ENCODE results near the gene TUBB2B. TPM values are rescaled to one million over a fixed set of nuclear protein-coding genes. Genes with fewer than 3 reads are reported as not detected.

Gene TUBB2B
- total and polyA plus RNA-seq, 2 experiments from 2014 or later, result 355 to 794 TPM

DNA sequence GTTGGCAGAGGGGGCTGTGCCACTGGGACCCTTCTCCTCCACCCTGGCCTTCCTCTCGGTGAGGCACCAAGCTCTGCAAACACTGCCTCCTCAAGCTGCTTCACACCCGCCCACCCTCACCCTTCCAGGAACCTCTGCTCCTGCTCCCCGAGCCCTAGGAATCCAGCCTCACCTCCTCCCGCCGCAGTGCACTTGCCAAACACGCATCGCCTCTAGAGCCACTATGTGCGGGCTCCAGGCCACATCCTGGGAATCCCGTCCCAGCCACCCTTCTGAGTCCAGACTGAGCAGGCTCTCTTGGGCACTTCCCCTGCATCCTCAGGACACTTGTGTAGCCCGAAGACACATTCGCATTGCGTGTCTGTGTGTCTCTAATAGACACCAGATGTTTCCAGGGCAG, 49.8 kb upstream of the TUBB2B start:
- H4K20me1 ChIP-seq (replicated peaks; ENCODE audit: insufficient read depth), result no peaks in the 10 kb centered on the region; the same call in 1 of the 2 replicates
- H3K36me3 ChIP-seq (ENCODE audit: insufficient read depth), result peaks cover 3% of the 10 kb centered on the region; the same call in 1 of the 2 replicates
- H3K27me3 ChIP-seq (ENCODE audit: insufficient read depth), result no peaks in the 10 kb centered on the region
- H2AFZ ChIP-seq, result no peak overlapping the region
- TF ChIP-seq, protein P1, sequence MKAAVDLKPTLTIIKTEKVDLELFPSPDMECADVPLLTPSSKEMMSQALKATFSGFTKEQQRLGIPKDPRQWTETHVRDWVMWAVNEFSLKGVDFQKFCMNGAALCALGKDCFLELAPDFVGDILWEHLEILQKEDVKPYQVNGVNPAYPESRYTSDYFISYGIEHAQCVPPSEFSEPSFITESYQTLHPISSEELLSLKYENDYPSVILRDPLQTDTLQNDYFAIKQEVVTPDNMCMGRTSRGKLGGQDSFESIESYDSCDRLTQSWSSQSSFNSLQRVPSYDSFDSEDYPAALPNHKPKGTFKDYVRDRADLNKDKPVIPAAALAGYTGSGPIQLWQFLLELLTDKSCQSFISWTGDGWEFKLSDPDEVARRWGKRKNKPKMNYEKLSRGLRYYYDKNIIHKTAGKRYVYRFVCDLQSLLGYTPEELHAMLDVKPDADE (IDR thresholded peaks at IDR 0.05), result no peak
- TF ChIP-seq EZH2phosphoT487 (IDR thresholded peaks at IDR 0.05; ENCODE audit: unreplicated experiment) (no peak), NANOG (IDR thresholded peaks at IDR 0.05; ENCODE audit: borderline replicate concordance) (no peak), JUNB (IDR thresholded peaks at IDR 0.05; ENCODE audit: unreplicated experiment) (no peak), ZNF331 (CRISPR knock-in tag; IDR thresholded peaks at IDR 0.05; ENCODE audit: low read depth) (no peak), CREB1 (CRISPR knock-in tag; IDR thresholded peaks at IDR 0.05; ENCODE audit: low read depth) (no peak), ZNF114 (CRISPR knock-in tag; IDR thresholded peaks at IDR 0.05) (no peak), EZH2 (IDR thresholded peaks at IDR 0.05; ENCODE audit: low read depth, unreplicated experiment) (no peak), POLR2AphosphoS5 (IDR thresholded peaks at IDR 0.05; ENCODE audit: low read depth) (no peak), STAT1 (IDR thresholded peaks at IDR 0.05; ENCODE audit: unreplicated experiment) (no peak)
- TF ChIP-seq, protein P2, sequence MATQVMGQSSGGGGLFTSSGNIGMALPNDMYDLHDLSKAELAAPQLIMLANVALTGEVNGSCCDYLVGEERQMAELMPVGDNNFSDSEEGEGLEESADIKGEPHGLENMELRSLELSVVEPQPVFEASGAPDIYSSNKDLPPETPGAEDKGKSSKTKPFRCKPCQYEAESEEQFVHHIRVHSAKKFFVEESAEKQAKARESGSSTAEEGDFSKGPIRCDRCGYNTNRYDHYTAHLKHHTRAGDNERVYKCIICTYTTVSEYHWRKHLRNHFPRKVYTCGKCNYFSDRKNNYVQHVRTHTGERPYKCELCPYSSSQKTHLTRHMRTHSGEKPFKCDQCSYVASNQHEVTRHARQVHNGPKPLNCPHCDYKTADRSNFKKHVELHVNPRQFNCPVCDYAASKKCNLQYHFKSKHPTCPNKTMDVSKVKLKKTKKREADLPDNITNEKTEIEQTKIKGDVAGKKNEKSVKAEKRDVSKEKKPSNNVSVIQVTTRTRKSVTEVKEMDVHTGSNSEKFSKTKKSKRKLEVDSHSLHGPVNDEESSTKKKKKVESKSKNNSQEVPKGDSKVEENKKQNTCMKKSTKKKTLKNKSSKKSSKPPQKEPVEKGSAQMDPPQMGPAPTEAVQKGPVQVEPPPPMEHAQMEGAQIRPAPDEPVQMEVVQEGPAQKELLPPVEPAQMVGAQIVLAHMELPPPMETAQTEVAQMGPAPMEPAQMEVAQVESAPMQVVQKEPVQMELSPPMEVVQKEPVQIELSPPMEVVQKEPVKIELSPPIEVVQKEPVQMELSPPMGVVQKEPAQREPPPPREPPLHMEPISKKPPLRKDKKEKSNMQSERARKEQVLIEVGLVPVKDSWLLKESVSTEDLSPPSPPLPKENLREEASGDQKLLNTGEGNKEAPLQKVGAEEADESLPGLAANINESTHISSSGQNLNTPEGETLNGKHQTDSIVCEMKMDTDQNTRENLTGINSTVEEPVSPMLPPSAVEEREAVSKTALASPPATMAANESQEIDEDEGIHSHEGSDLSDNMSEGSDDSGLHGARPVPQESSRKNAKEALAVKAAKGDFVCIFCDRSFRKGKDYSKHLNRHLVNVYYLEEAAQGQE (IDR thresholded peaks at IDR 0.05; ENCODE audit: unreplicated experiment), result no peak
- TF ChIP-seq, protein P3, sequence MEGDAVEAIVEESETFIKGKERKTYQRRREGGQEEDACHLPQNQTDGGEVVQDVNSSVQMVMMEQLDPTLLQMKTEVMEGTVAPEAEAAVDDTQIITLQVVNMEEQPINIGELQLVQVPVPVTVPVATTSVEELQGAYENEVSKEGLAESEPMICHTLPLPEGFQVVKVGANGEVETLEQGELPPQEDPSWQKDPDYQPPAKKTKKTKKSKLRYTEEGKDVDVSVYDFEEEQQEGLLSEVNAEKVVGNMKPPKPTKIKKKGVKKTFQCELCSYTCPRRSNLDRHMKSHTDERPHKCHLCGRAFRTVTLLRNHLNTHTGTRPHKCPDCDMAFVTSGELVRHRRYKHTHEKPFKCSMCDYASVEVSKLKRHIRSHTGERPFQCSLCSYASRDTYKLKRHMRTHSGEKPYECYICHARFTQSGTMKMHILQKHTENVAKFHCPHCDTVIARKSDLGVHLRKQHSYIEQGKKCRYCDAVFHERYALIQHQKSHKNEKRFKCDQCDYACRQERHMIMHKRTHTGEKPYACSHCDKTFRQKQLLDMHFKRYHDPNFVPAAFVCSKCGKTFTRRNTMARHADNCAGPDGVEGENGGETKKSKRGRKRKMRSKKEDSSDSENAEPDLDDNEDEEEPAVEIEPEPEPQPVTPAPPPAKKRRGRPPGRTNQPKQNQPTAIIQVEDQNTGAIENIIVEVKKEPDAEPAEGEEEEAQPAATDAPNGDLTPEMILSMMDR (conservative IDR thresholded peaks at IDR 0.05; ENCODE audit: low read depth in 2 of 2), result no peak
- TF ChIP-seq, protein P4, sequence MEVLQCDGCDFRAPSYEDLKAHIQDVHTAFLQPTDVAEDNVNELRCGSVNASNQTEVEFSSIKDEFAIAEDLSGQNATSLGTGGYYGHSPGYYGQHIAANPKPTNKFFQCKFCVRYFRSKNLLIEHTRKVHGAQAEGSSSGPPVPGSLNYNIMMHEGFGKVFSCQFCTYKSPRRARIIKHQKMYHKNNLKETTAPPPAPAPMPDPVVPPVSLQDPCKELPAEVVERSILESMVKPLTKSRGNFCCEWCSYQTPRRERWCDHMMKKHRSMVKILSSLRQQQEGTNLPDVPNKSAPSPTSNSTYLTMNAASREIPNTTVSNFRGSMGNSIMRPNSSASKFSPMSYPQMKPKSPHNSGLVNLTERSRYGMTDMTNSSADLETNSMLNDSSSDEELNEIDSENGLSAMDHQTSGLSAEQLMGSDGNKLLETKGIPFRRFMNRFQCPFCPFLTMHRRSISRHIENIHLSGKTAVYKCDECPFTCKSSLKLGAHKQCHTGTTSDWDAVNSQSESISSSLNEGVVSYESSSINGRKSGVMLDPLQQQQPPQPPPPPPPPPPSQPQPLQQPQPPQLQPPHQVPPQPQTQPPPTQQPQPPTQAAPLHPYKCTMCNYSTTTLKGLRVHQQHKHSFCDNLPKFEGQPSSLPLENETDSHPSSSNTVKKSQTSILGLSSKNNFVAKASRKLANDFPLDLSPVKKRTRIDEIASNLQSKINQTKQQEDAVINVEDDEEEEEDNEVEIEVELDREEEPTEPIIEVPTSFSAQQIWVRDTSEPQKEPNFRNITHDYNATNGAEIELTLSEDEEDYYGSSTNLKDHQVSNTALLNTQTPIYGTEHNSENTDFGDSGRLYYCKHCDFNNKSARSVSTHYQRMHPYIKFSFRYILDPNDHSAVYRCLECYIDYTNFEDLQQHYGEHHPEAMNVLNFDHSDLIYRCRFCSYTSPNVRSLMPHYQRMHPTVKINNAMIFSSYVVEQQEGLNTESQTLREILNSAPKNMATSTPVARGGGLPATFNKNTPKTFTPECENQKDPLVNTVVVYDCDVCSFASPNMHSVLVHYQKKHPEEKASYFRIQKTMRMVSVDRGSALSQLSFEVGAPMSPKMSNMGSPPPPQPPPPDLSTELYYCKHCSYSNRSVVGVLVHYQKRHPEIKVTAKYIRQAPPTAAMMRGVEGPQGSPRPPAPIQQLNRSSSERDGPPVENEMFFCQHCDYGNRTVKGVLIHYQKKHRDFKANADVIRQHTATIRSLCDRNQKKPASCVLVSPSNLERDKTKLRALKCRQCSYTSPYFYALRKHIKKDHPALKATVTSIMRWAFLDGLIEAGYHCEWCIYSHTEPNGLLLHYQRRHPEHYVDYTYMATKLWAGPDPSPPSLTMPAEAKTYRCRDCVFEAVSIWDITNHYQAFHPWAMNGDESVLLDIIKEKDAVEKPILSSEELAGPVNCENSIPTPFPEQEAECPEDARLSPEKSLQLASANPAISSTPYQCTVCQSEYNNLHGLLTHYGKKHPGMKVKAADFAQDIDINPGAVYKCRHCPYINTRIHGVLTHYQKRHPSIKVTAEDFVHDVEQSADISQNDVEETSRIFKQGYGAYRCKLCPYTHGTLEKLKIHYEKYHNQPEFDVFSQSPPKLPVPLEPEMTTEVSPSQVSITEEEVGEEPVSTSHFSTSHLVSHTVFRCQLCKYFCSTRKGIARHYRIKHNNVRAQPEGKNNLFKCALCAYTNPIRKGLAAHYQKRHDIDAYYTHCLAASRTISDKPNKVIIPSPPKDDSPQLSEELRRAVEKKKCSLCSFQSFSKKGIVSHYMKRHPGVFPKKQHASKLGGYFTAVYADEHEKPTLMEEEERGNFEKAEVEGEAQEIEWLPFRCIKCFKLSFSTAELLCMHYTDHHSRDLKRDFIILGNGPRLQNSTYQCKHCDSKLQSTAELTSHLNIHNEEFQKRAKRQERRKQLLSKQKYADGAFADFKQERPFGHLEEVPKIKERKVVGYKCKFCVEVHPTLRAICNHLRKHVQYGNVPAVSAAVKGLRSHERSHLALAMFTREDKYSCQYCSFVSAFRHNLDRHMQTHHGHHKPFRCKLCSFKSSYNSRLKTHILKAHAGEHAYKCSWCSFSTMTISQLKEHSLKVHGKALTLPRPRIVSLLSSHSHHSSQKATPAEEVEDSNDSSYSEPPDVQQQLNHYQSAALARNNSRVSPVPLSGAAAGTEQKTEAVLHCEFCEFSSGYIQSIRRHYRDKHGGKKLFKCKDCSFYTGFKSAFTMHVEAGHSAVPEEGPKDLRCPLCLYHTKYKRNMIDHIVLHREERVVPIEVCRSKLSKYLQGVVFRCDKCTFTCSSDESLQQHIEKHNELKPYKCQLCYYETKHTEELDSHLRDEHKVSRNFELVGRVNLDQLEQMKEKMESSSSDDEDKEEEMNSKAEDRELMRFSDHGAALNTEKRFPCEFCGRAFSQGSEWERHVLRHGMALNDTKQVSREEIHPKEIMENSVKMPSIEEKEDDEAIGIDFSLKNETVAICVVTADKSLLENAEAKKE (CRISPR knock-in tag; IDR thresholded peaks at IDR 0.05), result no peak
- Mint-ChIP-seq H3K36me3 (ENCODE audit: low read depth) (peaks cover 40% of the 10 kb centered on the region), H3K4me3 (no peak overlapping the region), H3K27ac (no peak overlapping the region), H3K27me3 (ENCODE audit: insufficient read depth, low read depth, poor library complexity) (peaks cover 15% of the 10 kb centered on the region), H3K4me1 (peaks cover 21% of the 10 kb centered on the region), H3K9me3 (no peaks in the 10 kb centered on the region)
- H3K9me2 ChIP-seq (ENCODE audit: insufficient read depth), result no peaks in the 10 kb centered on the region
- peaks cover 20% of the 10 kb centered on the region for H3F3A ChIP-seq (replicated peaks; ENCODE audit: low read depth)
- H3K4me2 ChIP-seq, result no peak overlapping the region
- ATAC-seq (no peak), DNase-seq (ENCODE audit: low spot score) (no peak)
- peaks cover 12% of the 10 kb centered on the region for H3K4me1 ChIP-seq (ENCODE audit: insufficient read depth)
- H3K27ac ChIP-seq (ENCODE audit: low read depth), result no peak overlapping the region
- H3K79me2 ChIP-seq (replicated peaks; ENCODE audit: insufficient read depth), result no peaks in the 10 kb centered on the region; the same call in 1 of the 2 replicates
- H3K4me3 ChIP-seq, result no peak overlapping the region
